Fibroblast of lung (primary cell): Measurements from ENCODE around the gene PGM5. TPM values are rescaled to one million over a fixed set of nuclear protein-coding genes. Genes with fewer than 3 reads are reported as not detected.
"Not testable (repeated sequence)": the region's sequence is repeated elsewhere in the genome, so short reads cannot be mapped to it uniquely, and the experiment has no call there.

Experiments used
- DNase-seq, 2 donors: peaks; one replicate each; pipeline versions ENCODE4 v3.0.0 to v3.0.0-alpha.2; 2010; ENCODE audit warnings: low read depth in 2 of 2
- H2AFZ ChIP-seq: 2 replicates; pipeline ENCODE4 v1.5.1; 2012; ENCODE audit warnings: low read length, control low read depth, inconsistent platforms
- H3K27ac ChIP-seq: 2 replicates; pipeline ENCODE4 v1.5.1; 2011; ENCODE audit warnings: low read length, control low read depth; ENCODE audit not compliant: insufficient read depth
- H3K27me3 ChIP-seq: 2 replicates; pipeline ENCODE4 v1.5.1; 2011; ENCODE audit warnings: mild to moderate bottlenecking, low read length; ENCODE audit not compliant: control insufficient read depth, insufficient read depth
- H3K36me3 ChIP-seq: 2 replicates; pipeline ENCODE4 v1.5.1; 2011; ENCODE audit warnings: low read length; ENCODE audit not compliant: control insufficient read depth, insufficient read depth
- H3K4me1 ChIP-seq: 2 replicates; pipeline ENCODE4 v1.5.1; 2011; ENCODE audit warnings: low read length; ENCODE audit not compliant: control insufficient read depth, insufficient read depth; ENCODE audit errors: extremely low read depth
- H3K4me2 ChIP-seq: 2 replicates; pipeline ENCODE4 v1.5.1; 2011; ENCODE audit warnings: low read length, control low read depth; ENCODE audit not compliant: insufficient read depth; ENCODE audit errors: extremely low read depth
- H3K4me3 ChIP-seq, 4 experiments: fragments of 200-600 bp in 1 of 4; sonication (generic) in 1 of 4; replicated peaks in 1 of 4; 2 replicates each; pipeline ENCODE4 v1.5.1; 2011 to 2016; ENCODE audit warnings: low read length in 4 of 4, low read depth in 3 of 4, mild to moderate bottlenecking in 3 of 4, control low read depth in 2 of 4, inconsistent platforms in 1 of 4, mixed read lengths in 1 of 4; ENCODE audit not compliant: insufficient read depth in 1 of 4; ENCODE audit errors: control extremely low read depth in 1 of 4
- H3K79me2 ChIP-seq: 2 replicates; pipeline ENCODE4 v1.5.1; 2012; ENCODE audit warnings: mild to moderate bottlenecking, low read length, inconsistent platforms; ENCODE audit not compliant: control insufficient read depth, insufficient read depth
- H3K9ac ChIP-seq: 2 replicates; pipeline ENCODE4 v1.5.1; 2011; ENCODE audit warnings: mild to moderate bottlenecking, low read length, control low read depth; ENCODE audit not compliant: insufficient read depth
- H3K9me3 ChIP-seq: 2 replicates; pipeline ENCODE4 v1.5.1; 2012; ENCODE audit warnings: low read depth, low read length; ENCODE audit not compliant: control insufficient read depth, insufficient read depth
- H4K20me1 ChIP-seq: 2 replicates; pipeline ENCODE4 v1.5.1; 2011; ENCODE audit warnings: low read length; ENCODE audit not compliant: control insufficient read depth, insufficient read depth; ENCODE audit errors: extremely low read depth
- polyA plus RNA-seq, 2 donors: library from polyadenylated mRNA; depleted of rRNA in 1 of 2; stranded (reverse) in 1 of 2; unstranded in 1 of 2; fragments of >200 nt; gene quantifications; 2 replicates each; pipeline ENCODE4 v1.2.1, GENCODE V29; 2011 to 2012; ENCODE audit warnings: missing spikeins in 1 of 2
- total RNA-seq: library from RNA; depleted of rRNA; stranded (reverse); fragments of >200 nt; gene quantifications from 2 replicates; pipeline ENCODE4 v1.2.1, GENCODE V29; 2014

The PGM5 gene
- total and polyA plus RNA-seq, 2 donors (not counting 1 experiment from before 2014, with no cell fraction given): 42.6 to 113 TPM

- not testable (repeated sequence) for H3K36me3 ChIP-seq, DNase-seq, H4K20me1 ChIP-seq, H3K9me3 ChIP-seq, H2AFZ ChIP-seq, H3K27ac ChIP-seq, H3K79me2 ChIP-seq, H3K4me2 ChIP-seq, H3K4me1 ChIP-seq, H3K4me3 ChIP-seq, H3K27me3 ChIP-seq, H3K9ac ChIP-seq
Observed at GRCh38 chr9:68329106-68329505, 27.3 kb upstream of the PGM5 start.

GRCh38 chr9:68330531-68331173 lies 25.8 kb upstream of the PGM5 start:
- H2AFZ ChIP-seq, H3K36me3 ChIP-seq, H3K9me3 ChIP-seq, H3K27me3 ChIP-seq, H3K79me2 ChIP-seq, H4K20me1 ChIP-seq, H3K4me1 ChIP-seq, H3K9ac ChIP-seq, H3K27ac ChIP-seq, H3K4me3 ChIP-seq, H3K4me2 ChIP-seq, DNase-seq: not testable (repeated sequence)

- not testable (repeated sequence) for H3K9me3 ChIP-seq, H3K27ac ChIP-seq, H3K36me3 ChIP-seq, DNase-seq, H3K9ac ChIP-seq, H4K20me1 ChIP-seq, H3K79me2 ChIP-seq, H3K27me3 ChIP-seq, H3K4me1 ChIP-seq, H3K4me2 ChIP-seq, H2AFZ ChIP-seq, H3K4me3 ChIP-seq
Observed at GRCh38 chr9:68332122-68332521, 24.3 kb upstream of the PGM5 start.

- not testable (repeated sequence) for H3K27me3 ChIP-seq
Observed at GRCh38 chr9:68335935-68336334, 20.5 kb upstream of the PGM5 start.

GRCh38 chr9:68336639-68337339 lies 19.6 kb upstream of the PGM5 start:
- not testable (repeated sequence) for H3K4me3 ChIP-seq, H3K9me3 ChIP-seq, H3K27ac ChIP-seq, H3K4me1 ChIP-seq, H3K9ac ChIP-seq, DNase-seq, H2AFZ ChIP-seq, H3K4me2 ChIP-seq, H3K79me2 ChIP-seq, H3K27me3 ChIP-seq, H3K36me3 ChIP-seq, H4K20me1 ChIP-seq

More at GRCh38 chr9:68335935-68336334, 20.5 kb upstream of the PGM5 start:
- H3K4me2 ChIP-seq, H3K9me3 ChIP-seq, H3K36me3 ChIP-seq, H3K4me1 ChIP-seq, H3K27ac ChIP-seq, DNase-seq, H3K9ac ChIP-seq, H2AFZ ChIP-seq, H3K79me2 ChIP-seq, H3K4me3 ChIP-seq, H4K20me1 ChIP-seq: not testable (repeated sequence)

- not testable (repeated sequence) for DNase-seq, H3K79me2 ChIP-seq, H4K20me1 ChIP-seq, H3K27ac ChIP-seq, H3K27me3 ChIP-seq, H3K4me1 ChIP-seq, H3K9me3 ChIP-seq, H3K4me2 ChIP-seq, H3K9ac ChIP-seq, H3K36me3 ChIP-seq, H2AFZ ChIP-seq, H3K4me3 ChIP-seq
Observed at GRCh38 chr9:68338000-68338399, 18.4 kb upstream of the PGM5 start.
